DMS 273 treated with DMSO at 0.1 percent for 48 hours (cell line): Measurements from ENCODE around the gene STAU1.
"Not testable (repeated sequence)": the region's sequence is repeated elsewhere in the genome, so short reads cannot be mapped to it uniquely, and the experiment has no call there.

Source experiments
- DNase-seq: peaks from one replicate; lab custom pipeline; 2025; lab: John Stamatoyannopoulos, UW

STAU1 gene

DNA sequence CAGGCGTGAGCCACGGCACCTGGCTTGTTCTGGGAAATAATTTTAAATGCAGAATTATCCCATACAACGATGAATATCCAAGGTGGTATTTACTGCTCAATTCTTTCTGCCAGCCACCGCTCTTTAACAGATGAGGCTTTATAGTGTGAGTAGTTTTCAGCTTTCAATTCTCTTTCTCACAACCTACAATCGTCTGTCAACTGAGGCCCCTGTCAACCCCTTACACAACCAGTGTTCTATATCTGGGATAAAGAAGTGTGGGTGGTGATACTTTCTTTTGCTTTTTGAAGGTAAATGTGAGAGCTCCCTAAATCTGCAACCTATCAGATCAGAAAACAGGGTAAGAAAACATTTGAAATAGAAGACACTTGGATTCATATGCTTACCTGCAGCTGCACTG, 22.5 kb downstream of the STAU1 start:
- no peak for DNase-seq

- no peak for DNase-seq
Observed at GRCh38 chr20:49163696-49164095, 24.4 kb downstream of the STAU1 start.

GRCh38 chr20:49161428-49162152, 26.5 kb downstream of the STAU1 start:
- no peak for DNase-seq

- DNase-seq = no peak
Observed at GRCh38 chr20:49160057-49160929, 27.8 kb downstream of the STAU1 start.

- no peak for DNase-seq
Observed at GRCh38 chr20:49157146-49157545, 31.0 kb downstream of the STAU1 start.

DNA sequence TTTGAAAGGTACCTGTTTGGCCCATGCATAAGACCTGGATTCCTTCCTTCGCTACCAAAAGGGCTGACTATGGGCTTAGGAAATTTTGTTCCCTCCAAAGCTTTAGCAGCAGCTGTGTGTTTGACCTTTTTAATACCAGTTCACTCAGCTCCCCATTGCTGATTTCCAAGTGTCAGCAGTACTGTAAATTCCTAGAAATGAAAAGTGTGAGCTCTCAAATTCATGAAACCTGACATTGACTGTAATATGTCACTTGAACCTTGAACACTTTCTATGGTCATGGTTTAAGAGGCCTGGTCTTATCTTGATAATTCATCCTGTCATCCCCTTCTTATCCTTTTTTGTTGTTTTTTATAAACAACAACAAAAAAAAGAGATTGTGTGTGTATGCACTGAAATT, 31.7 kb downstream of the STAU1 start:
- DNase-seq = no peak

- DNase-seq = no peak
Observed at GRCh38 chr20:49151436-49151835, 36.7 kb downstream of the STAU1 start.

DNA sequence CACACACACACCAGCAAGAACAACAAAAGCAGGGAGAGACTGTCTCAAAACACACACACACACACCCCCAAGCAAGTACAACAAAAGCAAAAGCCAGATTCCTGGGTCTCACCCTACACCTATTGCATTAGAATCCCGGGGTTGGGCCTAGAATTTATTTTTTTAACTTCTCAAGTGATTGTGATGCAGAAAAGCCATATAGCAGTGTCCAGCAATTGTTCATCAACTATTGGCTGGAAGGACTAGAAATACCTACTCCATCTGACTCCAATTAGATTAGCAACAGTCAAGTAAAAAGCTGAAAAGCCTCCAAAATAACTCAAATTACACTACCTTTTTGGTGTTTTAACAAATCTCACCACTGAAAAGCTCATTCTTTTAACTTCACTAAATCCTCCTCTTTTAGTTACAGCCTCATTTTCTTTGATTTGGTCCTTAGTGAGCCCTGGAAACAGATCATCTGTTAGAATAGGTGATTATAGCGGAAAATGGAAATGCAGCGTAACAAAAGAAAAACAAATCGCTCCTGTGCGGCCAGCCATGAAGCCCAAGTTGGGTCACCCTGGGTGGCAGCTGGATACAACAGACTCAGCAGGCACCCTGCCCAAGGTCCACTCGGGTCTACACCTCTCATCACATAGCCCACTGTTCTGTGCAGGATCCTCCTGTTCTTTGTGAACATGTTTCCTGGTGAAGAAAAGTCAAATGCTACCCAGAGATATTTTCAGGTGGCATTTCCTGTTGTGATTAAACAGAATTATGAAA, 38.7 kb downstream of the STAU1 start:
- DNase-seq = no peak

DNA sequence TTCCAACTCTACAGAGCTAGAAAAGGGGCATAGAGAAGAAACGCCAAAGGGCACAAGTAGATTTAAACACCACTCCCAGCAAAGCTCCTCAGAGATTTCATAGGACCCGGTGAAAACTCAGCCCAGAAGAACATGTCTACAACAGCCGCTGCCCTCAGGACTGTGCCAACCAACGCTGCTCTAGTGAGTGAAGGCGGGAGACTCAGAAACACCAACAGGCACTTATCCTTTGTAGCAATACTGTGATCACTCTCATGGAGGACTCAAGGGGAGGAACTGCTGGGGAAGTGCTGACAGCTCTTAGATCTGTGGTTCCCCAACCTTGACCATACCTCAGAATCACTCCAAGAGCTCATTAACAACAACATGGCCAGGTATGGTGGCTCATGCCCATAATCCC, 39.5 kb downstream of the STAU1 start:
- no peak for DNase-seq

DNA sequence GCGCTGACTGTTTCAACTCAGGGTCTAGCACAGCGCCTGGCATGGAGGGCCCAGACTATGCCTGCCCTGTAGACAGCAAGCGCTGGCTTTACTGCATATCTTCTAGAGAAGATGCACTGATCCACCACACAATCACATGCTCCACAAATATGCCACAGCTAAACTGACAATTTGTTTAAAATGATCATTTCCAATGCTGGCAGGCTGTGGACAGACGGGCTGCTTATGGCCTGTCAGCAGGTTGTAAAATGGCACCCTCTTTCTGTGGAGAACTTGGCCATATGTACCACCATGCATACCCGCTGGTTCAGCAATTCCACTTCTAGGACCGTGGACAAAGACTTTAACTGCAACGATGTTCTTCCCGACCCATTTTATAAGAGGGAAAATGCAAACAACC, 40.8 kb downstream of the STAU1 start:
- DNase-seq = no peak

DNA sequence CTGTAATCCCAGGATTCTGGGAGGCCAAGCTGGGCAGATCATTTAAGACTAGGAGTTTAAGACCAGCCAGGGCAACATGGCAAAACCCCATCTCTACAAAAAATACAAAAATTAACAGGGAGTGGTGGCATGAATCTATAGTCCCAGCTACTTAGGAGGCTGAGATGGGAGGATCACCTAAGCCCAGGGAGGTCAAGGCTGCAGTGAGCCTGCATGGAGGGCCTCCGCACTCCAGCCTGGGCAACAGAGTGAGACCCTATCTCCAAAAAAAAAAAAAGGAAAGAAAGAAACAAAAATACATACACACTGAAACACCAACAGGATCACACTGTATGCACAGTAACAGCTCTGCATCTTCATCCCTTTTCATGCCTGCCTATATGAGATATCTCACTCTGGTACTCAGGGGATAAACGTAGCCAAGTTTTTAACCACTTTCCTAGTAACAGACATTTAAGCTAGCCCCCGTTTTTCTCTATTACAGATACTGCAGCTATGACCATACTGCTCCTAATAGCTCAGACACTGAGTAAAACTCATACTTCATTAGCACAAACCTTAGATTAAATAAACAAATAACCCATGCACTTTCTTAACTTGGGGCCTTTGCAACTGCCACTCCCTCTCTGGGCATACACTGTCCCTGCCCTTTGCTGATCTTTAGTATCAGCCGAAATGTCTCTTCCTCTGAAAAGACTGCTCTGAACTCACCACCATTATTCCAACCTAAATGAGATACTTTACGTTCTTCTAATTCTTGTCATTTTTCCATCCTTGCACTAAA, 41.5 kb downstream of the STAU1 start:
- DNase-seq = no peak

DNA sequence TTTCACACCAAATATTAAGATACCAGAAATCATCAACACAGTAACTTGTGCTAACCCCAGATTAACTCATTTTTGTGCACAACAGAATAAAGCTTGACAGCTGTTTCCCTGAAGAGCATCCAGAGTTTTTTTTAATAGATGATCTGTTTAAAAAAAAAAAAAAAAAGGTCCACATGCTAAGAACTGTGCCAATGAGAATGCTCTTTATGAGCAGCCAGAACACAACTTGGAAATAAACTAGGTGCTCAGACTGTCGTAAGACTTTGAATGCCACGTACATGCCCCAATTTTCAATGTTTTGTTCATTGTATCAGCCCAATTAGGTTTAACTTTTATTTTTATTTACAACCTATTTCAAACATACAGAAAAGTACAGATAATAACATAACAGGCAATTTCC, 47.3 kb downstream of the STAU1 start:
- no peak for DNase-seq

GRCh38 chr20:49140411-49140810, 47.7 kb downstream of the STAU1 start:
- DNase-seq = no peak

DNA sequence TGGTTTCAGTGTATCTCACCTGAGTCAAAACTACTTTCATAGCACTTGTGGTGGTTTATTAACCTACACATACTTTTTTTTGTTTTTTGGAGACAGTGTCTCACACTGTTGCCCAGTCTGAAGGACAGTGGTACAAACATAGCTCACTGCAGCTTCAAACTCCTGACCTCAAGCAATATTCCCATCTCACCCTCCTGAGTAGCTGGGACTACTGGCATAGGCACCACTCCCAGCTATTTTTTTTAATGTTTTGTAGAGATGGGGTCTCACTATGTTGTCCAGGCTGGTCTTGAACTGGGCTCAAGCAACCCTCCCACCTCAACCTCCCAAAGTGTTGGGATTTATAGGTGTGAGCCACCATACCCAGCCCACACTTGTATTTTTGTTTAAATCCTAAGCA, 49.7 kb downstream of the STAU1 start:
- DNase-seq = no peak

GRCh38 chr20:49136817-49137571, 51.1 kb downstream of the STAU1 start:
- DNase-seq = no peak

DNA sequence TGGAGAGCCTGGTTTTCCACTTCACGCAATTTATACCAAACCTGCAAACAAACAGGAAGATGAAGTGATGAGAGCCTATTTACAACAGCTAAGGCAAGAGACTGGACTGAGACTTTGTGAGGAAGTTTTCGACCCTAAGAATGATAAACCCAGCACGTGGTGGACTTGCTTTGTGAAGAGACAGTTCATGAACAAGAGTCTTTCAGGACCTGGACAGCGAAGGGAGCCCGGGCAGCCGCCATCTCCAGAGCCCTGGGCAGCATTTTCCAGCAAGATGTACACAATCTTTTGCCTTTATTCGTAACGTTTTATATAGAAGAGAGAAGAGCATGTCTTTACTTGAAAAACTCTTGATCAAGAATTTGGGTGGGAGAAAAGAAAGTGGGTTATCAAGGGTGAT, 53.3 kb downstream of the STAU1 start:
- DNase-seq = not testable (repeated sequence)

DNA sequence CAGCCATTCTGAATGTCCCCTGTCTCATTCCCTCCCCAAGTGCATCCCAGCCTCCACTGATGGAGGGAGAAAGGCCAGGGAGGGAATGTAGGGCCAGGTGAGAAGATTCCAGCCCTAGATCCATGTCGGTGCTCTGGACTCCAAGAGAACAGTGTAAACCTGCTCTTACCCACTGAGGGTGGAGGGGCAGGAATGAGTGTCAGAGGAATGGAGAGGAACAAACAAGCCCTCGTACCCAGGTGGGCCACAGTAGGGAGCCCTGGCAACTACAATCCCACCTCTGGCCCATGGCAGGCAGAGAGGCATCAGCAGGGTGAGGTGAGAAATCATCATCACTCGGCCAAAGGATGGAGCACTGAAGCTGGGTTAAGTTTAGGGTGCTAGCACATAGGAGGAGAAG, 54.6 kb downstream of the STAU1 start:
- DNase-seq = no peak

GRCh38 chr20:49132995-49133478, 55.1 kb downstream of the STAU1 start:
- no peak for DNase-seq

- no peak for DNase-seq
Observed at GRCh38 chr20:49123982-49124381, 64.2 kb downstream of the STAU1 start.

DNA sequence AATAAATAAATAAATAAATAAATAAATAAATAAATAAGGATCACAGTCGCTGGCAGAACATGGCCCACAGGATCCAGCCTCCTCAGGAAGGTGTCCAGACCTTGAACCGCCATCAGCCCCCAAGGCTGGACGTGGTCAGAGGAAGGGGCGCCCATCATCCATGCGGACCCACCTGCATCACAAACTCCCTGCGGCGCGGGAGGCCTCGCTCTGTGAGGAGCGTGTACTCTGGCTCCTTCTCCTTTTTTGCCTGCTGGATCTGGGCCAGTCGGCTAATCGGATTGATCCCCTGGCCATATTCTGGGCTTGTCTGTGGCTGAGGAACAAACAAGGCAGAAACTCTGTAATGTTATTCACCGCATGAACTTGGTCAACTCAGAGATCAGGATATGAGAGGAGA, 65.2 kb downstream of the STAU1 start:
- no peak for DNase-seq

DNA sequence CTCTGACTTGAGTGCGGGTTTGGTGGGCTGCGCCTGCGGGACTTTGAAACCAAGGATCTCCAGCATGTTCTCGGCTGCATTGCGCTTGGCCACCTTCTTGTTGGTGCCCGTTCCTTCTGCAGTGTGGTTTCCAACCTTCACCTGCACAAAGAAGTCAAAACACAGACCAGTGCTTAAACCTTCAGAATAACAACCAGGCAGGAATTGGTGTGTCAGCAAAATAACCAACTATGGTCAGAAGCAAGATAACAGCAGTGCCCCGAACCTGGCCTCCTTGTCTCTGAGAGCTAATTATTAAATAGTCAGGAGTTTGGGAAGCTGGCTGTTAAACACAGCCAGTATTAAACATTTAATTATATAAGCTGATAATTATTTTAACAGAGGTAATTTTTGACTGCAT, 68.1 kb downstream of the STAU1 start:
- DNase-seq = no peak
